ENCODE data around the gene MYO16. TPM values are rescaled to one million over a fixed set of nuclear protein-coding genes. Genes with fewer than 3 reads are reported as not detected.

Gene MYO16
- total and polyA plus RNA-seq, 2 of the 4 experiments (the other 2 are of a cell fraction), result under 0.01 to 0.03 TPM

DNA sequence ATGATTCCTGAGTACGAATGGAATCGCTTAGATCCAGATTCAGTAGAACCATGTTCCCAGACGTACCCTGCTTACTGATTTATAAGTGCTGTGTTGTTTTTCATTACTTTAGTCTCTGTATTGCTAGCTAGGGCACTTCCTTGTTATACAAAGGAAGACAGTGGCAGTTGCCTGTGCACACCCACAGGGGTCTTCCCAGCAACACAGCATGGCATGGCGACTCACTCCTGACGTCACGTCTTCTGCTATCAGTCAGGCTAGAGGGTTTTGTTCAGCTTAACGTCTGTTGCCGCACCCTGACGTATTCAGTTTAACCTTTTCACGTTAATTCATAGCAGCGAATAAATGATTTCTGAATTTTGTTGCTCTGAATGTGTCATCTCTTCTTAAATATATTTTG, 295.1 kb downstream of the MYO16 start:
- no peak overlapping the region; the same call in 1 of the 2 replicates for H2AK5ac ChIP-seq (ENCODE audit: low read depth, low read length)
- no peaks in the 10 kb centered on the region for H3K36me3 ChIP-seq (ENCODE audit: control insufficient read depth, insufficient read depth, low read length)
- in situ Hi-C loops (cut with MboI; ENCODE audit: low sequenced_read_pairs) (no loop called here), intact Hi-C loops (cut with micrococcal nuclease) (no loop called here), dilution Hi-C loops (cut with HindIII; ENCODE audit: low sequenced_read_pairs, unreplicated experiment) (no loop called here)
- no peak overlapping the region for H3K9ac ChIP-seq (ENCODE audit: low read depth, low read length)
- H4K5ac ChIP-seq (ENCODE audit: low read depth, low read length), result no peak overlapping the region
- no peak overlapping the region for H2AK9ac ChIP-seq (replicated peaks; ENCODE audit: low read depth, low read length, poor library complexity)
- no peaks in the 10 kb centered on the region for H3K27me3 ChIP-seq (ENCODE audit: control insufficient read depth, insufficient read depth, low read length)
- H3K14ac ChIP-seq (replicated peaks; ENCODE audit: low read depth, low read length), result peak overlapping the region; percentile 34; the same call in 1 of the 2 replicates
- no peak overlapping the region for H3K56ac ChIP-seq (ENCODE audit: extremely low read depth, insufficient read depth, low read length)
- 0 out of 2 replicates have a peak overlapping the region, but pooled peaks have one; percentile 32 for H3K4ac ChIP-seq (ENCODE audit: low read depth, low read length)
- ATAC-seq (ENCODE audit: low read depth) (no peak), DNase-seq (no peak)
- POLR2A ChIA-PET (ENCODE audit: unreplicated experiment), result no interaction called here
- BruUV-seq (replicated peaks), result no TSS peak
- H3K9me1 ChIP-seq (ENCODE audit: insufficient read depth, low read length), result no peaks in the 10 kb centered on the region
- no peak overlapping the region; the same call in 1 of the 2 replicates for H3K27ac ChIP-seq (ENCODE audit: insufficient read depth, low read length)
- no peaks in the 10 kb centered on the region for H3K9me3 ChIP-seq (ENCODE audit: control insufficient read depth, insufficient read depth, low read length)
- no peak overlapping the region for H4K91ac ChIP-seq (ENCODE audit: insufficient read depth, low read depth, low read length)
- H4K20me1 ChIP-seq (ENCODE audit: insufficient read depth, low read length), result no peaks in the 10 kb centered on the region
- H3K18ac ChIP-seq (ENCODE audit: low read depth, low read length), result peak overlapping the region; percentile 56
- peak overlapping the region; percentile 33; the same call in 1 of the 2 replicates for H2BK20ac ChIP-seq (ENCODE audit: low read depth, low read length)
- peak overlapping the region in 1 of 2 experiments; percentile 4; a peak in 1 of 4 replicates for H4K8ac ChIP-seq (ENCODE audit: low read depth in 2 of 2, low read length in 2 of 2)
- no peak overlapping the region for H2BK5ac ChIP-seq (ENCODE audit: low read depth, low read length, poor library complexity, severe bottlenecking)
- H3K4me1 ChIP-seq (ENCODE audit: control insufficient read depth, insufficient read depth, low read length), result no peaks in the 10 kb centered on the region; the same call in 1 of the 2 replicates
- no peak overlapping the region for H2AFZ ChIP-seq (replicated peaks; ENCODE audit: low read length, poor library complexity)
- no peaks in the 10 kb centered on the region for H3K79me1 ChIP-seq (ENCODE audit: low read depth in 1 of 2, low read length in 2 of 2)
- CTCF ChIA-PET, result interaction anchor here (1.5 kb wide), 1 partner anchor 9 kb away, joined by 9 read pairs; no protein-coding TSS in a partner anchor
- H2BK120ac ChIP-seq (ENCODE audit: low read depth, low read length), result peak overlapping the region; percentile 55; the same call in 1 of the 2 replicates
- no peak overlapping the region for H2BK15ac ChIP-seq (ENCODE audit: low read depth, low read length)
- WGBS, 2 experiments (ENCODE audit: extremely low coverage in 2 of 2, insufficient read length in 1 of 2), result 96% methylated on average over 3 of the region's 11 CpGs; no CpG with 5 or more reads in 1 of the 2 experiments
- H3K4me3 ChIP-seq (ENCODE audit: insufficient read depth, low read depth, low read length), result no peak overlapping the region
- no peak overlapping the region for H3K4me2 ChIP-seq (ENCODE audit: low read depth, low read length)
- TF ChIP-seq BHLHE40 (IDR thresholded peaks at IDR 0.05; ENCODE audit: low read depth, low read length) (no peak), MAZ (IDR thresholded peaks at IDR 0.05; ENCODE audit: borderline replicate concordance, low read depth, low read length) (no peak)
- no peak overlapping the region for H3K23ac ChIP-seq (ENCODE audit: low read depth, low read length)
